H7 (cell line): Measurements from ENCODE around the gene LRP2BP. TPM values are rescaled to one million over a fixed set of nuclear protein-coding genes. Genes with fewer than 3 reads are reported as not detected.
"Not testable (repeated sequence)": the region's sequence is repeated elsewhere in the genome, so short reads cannot be mapped to it uniquely, and the experiment has no call there.

ENCODE experiments used
- DNase-seq: peaks from one replicate; pipeline ENCODE4 v3.0.0; 2012
- H3K27me3 ChIP-seq: 2 replicates; pipeline ENCODE4 v1.6.0; 2011; ENCODE audit warnings: mild to moderate bottlenecking, low read length; ENCODE audit not compliant: control insufficient read depth, insufficient read depth
- H3K36me3 ChIP-seq: replicated peaks from 2 replicates; pipeline ENCODE4 v1.5.1; 2011; ENCODE audit warnings: low read length; ENCODE audit not compliant: control insufficient read depth, insufficient read depth
- H3K4me3 ChIP-seq: 2 replicates; pipeline ENCODE4 v1.5.1; 2011; ENCODE audit warnings: low read depth, mild to moderate bottlenecking, control low read depth, low read length, moderate library complexity; ENCODE audit not compliant: insufficient read depth
- total RNA-seq: library from RNA; depleted of rRNA; stranded (reverse); fragments of >200 nt; shearing (Covaris generic); gene quantifications from 2 replicates; pipeline ENCODE4 v1.2.3, GENCODE V29; 2014

Gene LRP2BP
- total RNA-seq, 1 experiment from 2014 or later, result 0.21 TPM

- no peaks in the 10 kb centered on the region for H3K36me3 ChIP-seq
- H3K27me3 ChIP-seq, result no peaks in the 10 kb centered on the region
- no peak overlapping the region for H3K4me3 ChIP-seq
- no peak for DNase-seq
Observed at GRCh38 chr4:185381288-185382196, 14.2 kb downstream of the LRP2BP start.

GRCh38 chr4:185380320-185380719, 15.4 kb downstream of the LRP2BP start:
- no peaks in the 10 kb centered on the region for H3K27me3 ChIP-seq
- no peak overlapping the region for H3K4me3 ChIP-seq
- DNase-seq, result no peak
- H3K36me3 ChIP-seq, result no peaks in the 10 kb centered on the region

- H3K36me3 ChIP-seq, result no peaks in the 10 kb centered on the region
- DNase-seq, result no peak
- H3K27me3 ChIP-seq, result no peaks in the 10 kb centered on the region
- no peak overlapping the region for H3K4me3 ChIP-seq
Observed at GRCh38 chr4:185379326-185380295, 16.1 kb downstream of the LRP2BP start.

- H3K36me3 ChIP-seq, result no peaks in the 10 kb centered on the region
- DNase-seq, result no peak
- H3K4me3 ChIP-seq, result no peak overlapping the region
- no peaks in the 10 kb centered on the region for H3K27me3 ChIP-seq
Observed at GRCh38 chr4:185378264-185378663, 17.5 kb downstream of the LRP2BP start.

GRCh38 chr4:185374573-185374972, 21.2 kb downstream of the LRP2BP start:
- no peaks in the 10 kb centered on the region for H3K36me3 ChIP-seq
- H3K4me3 ChIP-seq, result no peak overlapping the region
- DNase-seq, result no peak
- no peaks in the 10 kb centered on the region for H3K27me3 ChIP-seq

GRCh38 chr4:185374027-185374426, 21.7 kb downstream of the LRP2BP start:
- Histone ChIP-seq H3K36me3 (no peaks in the 10 kb centered on the region), H3K4me3 (no peak overlapping the region), H3K27me3 (no peaks in the 10 kb centered on the region)
- DNase-seq, result no peak

GRCh38 chr4:185371702-185372101, 24.0 kb downstream of the LRP2BP start:
- no peaks in the 10 kb centered on the region for H3K27me3 ChIP-seq
- H3K4me3 ChIP-seq, result no peak overlapping the region
- DNase-seq, result no peak
- no peaks in the 10 kb centered on the region for H3K36me3 ChIP-seq

- no peaks in the 10 kb centered on the region for H3K36me3 ChIP-seq
- DNase-seq, result no peak
- no peaks in the 10 kb centered on the region for H3K27me3 ChIP-seq
- H3K4me3 ChIP-seq, result no peak overlapping the region
Observed at GRCh38 chr4:185370268-185370949, 25.3 kb downstream of the LRP2BP start.

- Histone ChIP-seq H3K27me3 (no peaks in the 10 kb centered on the region), H3K36me3 (no peaks in the 10 kb centered on the region), H3K4me3 (no peak overlapping the region)
- no peak for DNase-seq
Observed at GRCh38 chr4:185369731-185370130, 26.0 kb downstream of the LRP2BP start.

- Histone ChIP-seq H3K36me3 (no peaks in the 10 kb centered on the region), H3K27me3 (no peaks in the 10 kb centered on the region), H3K4me3 (no peak overlapping the region)
- DNase-seq, result no peak
Observed at GRCh38 chr4:185364886-185365285, 30.8 kb downstream of the LRP2BP start.

- Histone ChIP-seq H3K27me3 (no peaks in the 10 kb centered on the region), H3K4me3 (no peak overlapping the region), H3K36me3 (no peaks in the 10 kb centered on the region)
- no peak for DNase-seq
Observed at GRCh38 chr4:185363251-185363650, 32.5 kb downstream of the LRP2BP start.

- not testable (repeated sequence) for H3K4me3 ChIP-seq, H3K27me3 ChIP-seq, DNase-seq, H3K36me3 ChIP-seq
Observed at GRCh38 chr4:185362570-185362969, 33.2 kb downstream of the LRP2BP start.

GRCh38 chr4:185361872-185362271, 33.9 kb downstream of the LRP2BP start:
- DNase-seq, result no peak
- Histone ChIP-seq H3K36me3 (no peaks in the 10 kb centered on the region), H3K27me3 (no peaks in the 10 kb centered on the region)

GRCh38 chr4:185359767-185360446, 35.8 kb downstream of the LRP2BP start:
- Histone ChIP-seq H3K27me3 (no peaks in the 10 kb centered on the region), H3K36me3 (no peaks in the 10 kb centered on the region), H3K4me3 (no peak overlapping the region)
- no peak for DNase-seq

More at GRCh38 chr4:185361872-185362271, 33.9 kb downstream of the LRP2BP start:
- H3K4me3 ChIP-seq, result no peak overlapping the region
